ENCODE measurements around the gene KIAA1755.

- no peak for TF ChIP-seq EZH2 (IDR thresholded peaks at IDR 0.05; ENCODE audit: insufficient read depth, poor library complexity, severe bottlenecking)
- no peak for TF ChIP-seq EZH2phosphoT487 (IDR thresholded peaks at IDR 0.05; ENCODE audit: insufficient read depth, low read depth)
Measured at GRCh38 chr20:38258545-38259215, 1.9 kb downstream of the KIAA1755 start.
